Thymus (tissue), 11 donors: ENCODE data around the gene DCTPP1. TPM values are rescaled to one million over a fixed set of nuclear protein-coding genes. Genes with fewer than 3 reads are reported as not detected.
A peak's percentile ranks its signal among the peaks of the same experiment; 100 is the strongest.

Source experiments
- DNase-seq, 9 donors: peaks; one replicate each; pipeline ENCODE4 v3.0.0-alpha.2; 2013; ENCODE audit warnings: low spot score in 9 of 9, low read depth in 6 of 9, missing footprints in 1 of 9
- H3K27ac ChIP-seq, 2 donors: one replicate each; pipeline ENCODE4 v1.5.1; 2013; ENCODE audit warnings: control low read depth in 1 of 2, low read depth in 1 of 2, low read length in 1 of 2, mild to moderate bottlenecking in 1 of 2, moderate library complexity in 1 of 2
- H3K27me3 ChIP-seq, 2 donors: one replicate each; pipeline ENCODE4 v1.5.1; 2013; ENCODE audit warnings: low read length in 1 of 2; ENCODE audit not compliant: control insufficient read depth in 2 of 2, insufficient read depth in 1 of 2
- H3K36me3 ChIP-seq, 2 donors: one replicate each; pipeline ENCODE4 v1.5.1; 2013; ENCODE audit warnings: low read length in 1 of 2, mild to moderate bottlenecking in 1 of 2, moderate library complexity in 1 of 2; ENCODE audit not compliant: control insufficient read depth in 2 of 2, insufficient read depth in 2 of 2
- H3K4me1 ChIP-seq, 2 donors: one replicate each; pipeline ENCODE4 v1.5.1; 2013; ENCODE audit warnings: low read length in 2 of 2; ENCODE audit not compliant: control insufficient read depth in 2 of 2, insufficient read depth in 2 of 2
- H3K4me3 ChIP-seq, 2 donors: one replicate each; pipeline ENCODE4 v1.5.1; 2013; ENCODE audit warnings: low read length in 2 of 2, control low read depth in 1 of 2, mild to moderate bottlenecking in 1 of 2
- H3K9me3 ChIP-seq, 2 donors: one replicate each; pipeline ENCODE4 v1.5.1; 2013; ENCODE audit warnings: low read length in 1 of 2, mild to moderate bottlenecking in 1 of 2; ENCODE audit not compliant: control insufficient read depth in 2 of 2, insufficient read depth in 1 of 2
- WGBS: extraction: QIAGEN DNeasy Blood & Tissue Kit; methylation state at CpG from one replicate; pipeline ENCODE4 v1.1.7; 2013; 5-methylcytosine and 5-hydroxymethylcytosine counted together
- polyA plus RNA-seq: library from polyadenylated mRNA; stranded (reverse); fragments of 200-250 nt; gene quantifications from one replicate; pipeline ENCODE4 v1.2.3, GENCODE V29; 2013
- total RNA-seq: library from RNA; stranded (reverse); fragments of 120-200 nt; gene quantifications from one replicate; pipeline ENCODE4 v1.2.4, GENCODE V29; 2013
- donor health status: healthy.

DCTPP1 gene
- total and polyA plus RNA-seq, 2 donors = 20.6 to 27.4 TPM

DNA sequence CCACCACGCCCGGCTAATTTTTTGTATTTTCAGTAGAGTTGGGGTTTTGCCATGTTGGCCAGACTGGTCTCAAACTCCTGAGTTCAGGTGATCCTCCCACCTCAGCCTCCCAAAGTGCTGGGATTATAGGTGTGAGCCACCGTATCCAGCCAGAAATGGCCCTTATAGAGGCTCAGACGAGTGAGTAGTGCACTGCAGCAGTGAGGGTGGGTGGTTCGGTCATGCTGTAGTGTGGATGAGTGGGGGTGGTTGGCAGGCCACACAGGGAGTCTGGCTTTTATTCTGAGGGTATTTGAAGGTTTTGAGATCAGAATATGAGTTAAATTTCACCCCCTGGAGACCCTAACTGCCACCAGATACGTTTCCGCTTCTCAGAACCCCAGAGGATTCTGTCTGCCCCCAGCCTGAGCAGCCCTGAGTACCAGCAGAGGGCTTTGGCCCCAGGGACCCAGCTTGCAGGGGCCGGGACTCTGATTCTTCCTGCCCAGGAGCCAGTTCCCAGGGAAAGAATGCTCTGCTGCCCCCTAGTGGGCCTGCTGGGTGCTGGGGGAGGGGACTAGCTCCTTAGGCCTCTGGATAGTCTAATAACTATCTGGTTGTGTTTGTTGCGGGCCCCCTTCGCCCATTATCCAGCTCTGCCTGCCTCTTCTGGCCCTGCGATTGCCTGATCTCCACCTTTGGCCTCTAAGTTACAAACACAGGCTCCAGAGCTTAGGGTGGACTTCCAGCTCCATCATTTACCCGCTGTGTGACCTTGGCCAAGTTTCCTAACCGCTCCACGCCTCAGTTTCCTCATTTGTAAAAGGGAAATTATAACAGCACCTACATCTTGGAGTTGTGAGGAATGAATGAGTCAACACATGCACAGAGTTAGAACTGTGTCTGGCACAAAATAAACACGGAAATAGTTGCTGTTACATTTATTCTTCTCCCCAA lies 20.4 kb downstream of the DCTPP1 start:
- Histone ChIP-seq H3K4me3 (no peak overlapping the region), H3K4me1 (peaks cover 9 to 25% of the 10 kb centered on the region in 2 donors), H3K27ac (peak overlapping the region in 1 of 2 donors; percentile 10), H3K36me3 (peaks cover 3 to 20% of the 10 kb centered on the region in 2 donors), H3K9me3 (no peaks in the 10 kb centered on the region), H3K27me3 (no peaks in the 10 kb centered on the region)
- DNase-seq = peak in 8 of 9 donors; percentile 65 to 93 (median 86)
- WGBS = 65% methylated on average over 15 of the region's 15 CpGs

GRCh38 chr16:30407804-30408534 lies 21.9 kb downstream of the DCTPP1 start:
- H3K27ac ChIP-seq = peak overlapping the region in 1 of 2 donors; percentile 74
- WGBS = 25% methylated on average over 18 of the region's 19 CpGs
- no peak for DNase-seq
- H3K36me3 ChIP-seq = peaks cover 3 to 16% of the 10 kb centered on the region in 2 donors
- no peaks in the 10 kb centered on the region for H3K27me3 ChIP-seq
- peaks cover 9 to 25% of the 10 kb centered on the region in 2 donors for H3K4me1 ChIP-seq
- H3K4me3 ChIP-seq = peak overlapping the region; percentile 61 to 76
- no peaks in the 10 kb centered on the region for H3K9me3 ChIP-seq

GRCh38 chr16:30407102-30407803 lies 22.6 kb downstream of the DCTPP1 start, which contains the start of gene ZNF771:
Gene ZNF771, plus strand, starts transcription at chr16:30407606. Its CDS starts 448 bp downstream, at chr16:30408054.
- peaks cover 3 to 13% of the 10 kb centered on the region in 2 donors for H3K36me3 ChIP-seq
- H3K27ac ChIP-seq = peak within 1 kb of the TSS; percentile 53 to 87
- H3K9me3 ChIP-seq = no peaks in the 10 kb centered on the region
- H3K27me3 ChIP-seq = no peaks in the 10 kb centered on the region
- peak in 6 of 9 donors; percentile 64 to 87 (median 71) for DNase-seq
- peak within 1 kb of the TSS; percentile 61 to 76 for H3K4me3 ChIP-seq
- peaks cover 9 to 25% of the 10 kb centered on the region in 2 donors for H3K4me1 ChIP-seq
- under 1% methylated on average over 65 of the region's 65 CpGs for WGBS

DNA sequence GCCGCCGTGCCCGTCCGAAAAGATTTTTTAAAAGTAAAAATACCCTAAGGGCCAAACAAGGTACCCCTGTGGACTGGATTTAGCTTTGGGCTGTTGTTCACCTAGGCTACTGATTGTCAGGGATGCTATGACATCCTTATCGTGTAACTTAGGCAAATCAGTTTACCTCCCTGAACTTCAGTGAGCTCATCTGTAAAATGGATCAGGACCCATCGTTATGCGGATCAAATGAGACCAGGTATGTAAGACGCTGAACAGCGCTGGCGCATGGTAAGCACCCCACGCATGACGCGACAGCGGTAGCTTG lies 23.1 kb downstream of the DCTPP1 start:
- WGBS = 21% methylated on average over 14 of the region's 14 CpGs
- H3K4me3 ChIP-seq = peak overlapping the region; percentile 61 to 76
- peaks cover 9 to 25% of the 10 kb centered on the region in 2 donors for H3K4me1 ChIP-seq
- peak overlapping the region; percentile 53 to 87 for H3K27ac ChIP-seq
- H3K36me3 ChIP-seq = peaks cover under 1 to 8% of the 10 kb centered on the region in 2 donors
- no peaks in the 10 kb centered on the region for H3K9me3 ChIP-seq
- H3K27me3 ChIP-seq = no peaks in the 10 kb centered on the region
- DNase-seq = no peak

DNA sequence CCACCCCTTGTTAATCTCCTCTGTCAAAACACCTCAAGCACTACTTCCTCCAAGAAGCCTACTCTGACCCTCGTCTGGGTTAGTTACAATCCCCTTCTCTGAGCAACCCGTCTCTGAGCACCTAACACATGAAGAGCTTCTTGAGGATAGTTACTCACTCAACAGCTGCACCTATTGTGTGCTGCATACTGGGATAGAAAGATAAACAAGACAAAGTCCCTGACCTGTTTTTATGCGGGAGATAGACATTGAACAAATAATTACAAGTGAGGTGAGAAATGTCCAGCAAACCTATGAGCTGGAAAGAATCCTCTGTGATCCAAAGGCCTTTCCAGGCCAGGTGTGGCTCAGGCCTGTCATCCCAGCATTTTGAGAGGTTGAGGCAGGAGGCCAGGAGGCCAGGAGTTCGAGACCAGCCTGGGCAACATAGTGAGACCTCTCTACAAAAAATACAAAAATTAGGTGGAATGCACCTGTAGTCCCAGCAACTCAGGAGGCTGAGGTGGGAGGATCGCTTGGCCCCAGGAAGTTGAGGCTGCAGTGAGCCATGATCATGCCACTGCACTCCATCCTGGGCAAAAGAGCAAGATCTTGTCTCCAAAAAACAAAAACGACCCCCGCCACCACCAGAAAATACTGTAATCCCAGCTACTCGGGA lies 27.9 kb downstream of the DCTPP1 start:
- Histone ChIP-seq H3K4me1 (peaks cover 18 to 34% of the 10 kb centered on the region in 2 donors), H3K27me3 (peaks cover 0 to 17% of the 10 kb centered on the region in 2 donors)
- WGBS = 92% methylated on average over 8 of the region's 8 CpGs

DNA sequence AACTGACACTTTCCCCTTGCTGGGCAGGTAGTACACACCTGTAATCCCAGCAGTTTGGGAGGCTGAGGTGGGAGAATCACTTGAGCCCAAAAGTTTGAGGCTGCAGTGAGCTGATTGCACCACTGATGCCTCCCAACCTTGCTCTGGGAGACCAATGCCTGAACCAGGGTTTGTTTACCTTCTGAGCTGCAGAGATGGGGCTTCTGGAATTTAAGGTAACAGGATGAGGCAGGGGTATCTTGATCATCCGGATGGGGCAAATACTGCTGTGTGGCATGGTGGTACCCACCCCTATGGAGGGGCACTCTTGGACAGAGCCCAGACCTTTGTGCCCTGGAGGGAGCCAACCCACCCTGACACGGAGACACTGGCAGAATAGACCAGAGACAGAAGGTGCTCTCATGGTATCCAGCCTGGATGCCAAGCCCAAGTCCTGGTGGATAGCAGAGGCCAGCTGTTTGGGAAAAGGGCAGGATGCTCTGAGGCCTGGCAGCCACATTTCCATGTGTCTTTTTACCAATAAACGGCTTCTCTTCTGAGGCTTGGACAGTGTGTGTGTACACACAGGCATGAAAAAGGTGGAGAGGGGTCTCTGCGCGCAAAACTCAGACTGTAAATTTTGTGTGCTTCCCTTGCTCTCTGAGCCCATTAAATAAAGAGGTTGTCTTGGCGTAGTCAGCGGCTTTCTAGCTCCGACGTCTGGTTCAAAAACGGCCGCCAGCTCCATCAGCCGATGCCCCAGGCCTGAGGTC lies 30.2 kb downstream of the DCTPP1 start:
- DNase-seq = no peak
- H3K9me3 ChIP-seq = peaks cover 0 to 4% of the 10 kb centered on the region in 2 donors
- peak overlapping the region; percentile 77 to 83 for H3K27ac ChIP-seq
- peak overlapping the region; percentile 53 to 60 for H3K4me3 ChIP-seq
- WGBS = 22% methylated on average over 12 of the region's 12 CpGs
- peaks cover 16 to 18% of the 10 kb centered on the region in 2 donors for H3K36me3 ChIP-seq
- peaks cover 20 to 43% of the 10 kb centered on the region in 2 donors for H3K4me1 ChIP-seq
- peaks cover 0 to 17% of the 10 kb centered on the region in 2 donors for H3K27me3 ChIP-seq

More for the DNA sequence above, 27.9 kb downstream of the DCTPP1 start:
- Histone ChIP-seq H3K36me3 (peaks cover 16 to 18% of the 10 kb centered on the region in 2 donors), H3K9me3 (peaks cover 0 to 4% of the 10 kb centered on the region in 2 donors), H3K27ac (no peak overlapping the region), H3K4me3 (no peak overlapping the region)
- no peak for DNase-seq

DNA sequence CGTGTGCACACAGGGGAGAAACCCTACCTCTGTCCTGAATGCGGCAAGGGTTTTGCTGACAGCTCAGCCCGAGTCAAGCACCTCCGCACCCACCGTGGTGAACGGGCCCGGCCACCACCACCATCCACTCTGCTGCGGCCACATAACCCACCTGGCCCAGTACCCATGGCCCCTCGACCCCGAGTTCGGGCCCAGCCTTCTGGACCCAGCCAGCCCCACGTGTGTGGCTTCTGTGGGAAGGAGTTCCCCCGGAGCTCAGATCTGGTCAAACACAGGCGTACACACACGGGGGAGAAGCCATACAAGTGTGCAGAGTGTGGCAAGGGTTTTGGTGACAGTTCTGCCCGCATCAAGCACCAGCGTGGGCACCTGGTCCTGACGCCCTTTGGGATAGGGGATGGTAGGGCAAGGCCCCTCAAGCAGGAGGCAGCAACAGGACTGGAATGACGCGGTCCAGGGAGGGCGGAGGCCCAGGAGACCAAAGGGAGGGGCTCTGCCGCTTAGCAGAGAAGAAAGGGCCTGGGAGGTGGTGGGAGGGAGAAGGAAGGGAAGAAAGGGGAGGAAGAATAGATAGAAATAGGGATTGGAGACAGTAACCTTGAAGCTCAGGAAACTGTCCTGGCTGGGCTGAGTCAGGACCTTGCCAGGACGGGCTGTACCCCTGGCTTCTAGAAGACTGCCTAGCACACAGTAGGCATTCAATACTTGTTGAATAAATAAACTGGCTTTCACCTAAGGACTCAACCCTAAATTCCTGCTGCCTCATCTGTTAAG lies 31.0 kb downstream of the DCTPP1 start:
- DNase-seq = no peak
- no peak overlapping the region for H3K27ac ChIP-seq
- peaks cover 16 to 18% of the 10 kb centered on the region in 2 donors for H3K36me3 ChIP-seq
- H3K9me3 ChIP-seq = peaks cover 0 to 4% of the 10 kb centered on the region in 2 donors
- H3K27me3 ChIP-seq = peaks cover 0 to 17% of the 10 kb centered on the region in 2 donors
- H3K4me3 ChIP-seq = no peak overlapping the region
- H3K4me1 ChIP-seq = peaks cover 25 to 51% of the 10 kb centered on the region in 2 donors
- WGBS = 92% methylated on average over 23 of the region's 23 CpGs
